NCI-H146 treated with DMSO at 0.1 percent for 48 hours (cell line): ENCODE data around the gene CENPW.

Experiments
- DNase-seq: peaks from one replicate; lab custom pipeline; 2025; ENCODE audit not compliant: unreplicated experiment; lab: John Stamatoyannopoulos, UW

CENPW gene

GRCh38 chr6:126339796-126340609 lies at the start of gene CENPW:
TSS of gene CENPW (plus strand) at chr6:126340115. CDS start at chr6:126340274, 159 bp downstream.
- DNase-seq: peak; percentile 91

- DNase-seq: no peak
Measured at GRCh38 chr6:126293891-126294524, 45.9 kb upstream of the CENPW start.

GRCh38 chr6:126300126-126300525 lies 39.8 kb upstream of the CENPW start:
- DNase-seq: no peak

GRCh38 chr6:126300735-126301134 lies 39.2 kb upstream of the CENPW start:
- no peak for DNase-seq

- DNase-seq: no peak
Measured at GRCh38 chr6:126302191-126302590, 37.7 kb upstream of the CENPW start.

GRCh38 chr6:126307849-126308248 lies 32.1 kb upstream of the CENPW start:
- DNase-seq: no peak

- DNase-seq: no peak
Measured at GRCh38 chr6:126308362-126308761, 31.6 kb upstream of the CENPW start.

GRCh38 chr6:126312013-126312665 lies 27.8 kb upstream of the CENPW start:
- peak; percentile 28 for DNase-seq

GRCh38 chr6:126313941-126314340 lies 26.0 kb upstream of the CENPW start:
- DNase-seq: no peak

GRCh38 chr6:126318797-126319196 lies 21.1 kb upstream of the CENPW start:
- DNase-seq: no peak

- DNase-seq: no peak
Measured at GRCh38 chr6:126333729-126334128, 6.2 kb upstream of the CENPW start.

GRCh38 chr6:126335210-126335609 lies 4.7 kb upstream of the CENPW start:
- no peak for DNase-seq

GRCh38 chr6:126337323-126337722 lies 2.6 kb upstream of the CENPW start:
- no peak for DNase-seq

GRCh38 chr6:126341126-126341525 lies 1.2 kb downstream of the CENPW start:
- DNase-seq: no peak

GRCh38 chr6:126344181-126344580 lies 4.3 kb downstream of the CENPW start:
- no peak for DNase-seq

- DNase-seq: no peak
Measured at GRCh38 chr6:126351960-126352359, 12.0 kb downstream of the CENPW start.

- no peak for DNase-seq
Measured at GRCh38 chr6:126352514-126352913, 12.6 kb downstream of the CENPW start.

- DNase-seq: no peak
Measured at GRCh38 chr6:126356526-126356925, 16.6 kb downstream of the CENPW start.

GRCh38 chr6:126359936-126360537 lies 20.1 kb downstream of the CENPW start:
- DNase-seq: no peak

- no peak for DNase-seq
Measured at GRCh38 chr6:126361832-126362440, 22.0 kb downstream of the CENPW start.

- no peak for DNase-seq
Measured at GRCh38 chr6:126367849-126368248, 27.9 kb downstream of the CENPW start.
